Activated CD4-positive, CD25-positive, alpha-beta regulatory T cell (primary cell): ENCODE results near the gene CREB5.

Experiments
- DNase-seq, 4 experiments: peaks; one replicate each; lab custom pipeline; 2025; lab: John Stamatoyannopoulos, UW

Gene CREB5

DNA sequence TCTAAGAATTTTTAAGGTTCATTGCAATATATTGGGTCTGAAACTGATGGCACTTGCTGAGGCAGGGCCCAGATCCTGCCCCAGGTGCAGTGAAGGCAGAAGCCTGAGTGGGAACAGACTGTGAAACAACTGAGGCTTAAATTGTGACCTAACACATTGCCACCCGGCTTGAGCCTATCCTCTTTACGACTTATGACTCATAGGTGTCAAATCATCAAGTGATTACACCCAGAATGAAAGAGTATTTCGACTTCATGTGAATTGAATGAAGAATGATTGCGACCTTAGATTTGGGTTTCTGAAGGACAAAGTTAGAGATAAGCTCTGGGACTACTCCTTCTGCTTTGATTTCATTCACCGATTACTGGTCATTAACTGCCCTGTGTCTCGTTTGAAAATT, 200.9 kb downstream of the CREB5 start:
- no peak for DNase-seq

DNA sequence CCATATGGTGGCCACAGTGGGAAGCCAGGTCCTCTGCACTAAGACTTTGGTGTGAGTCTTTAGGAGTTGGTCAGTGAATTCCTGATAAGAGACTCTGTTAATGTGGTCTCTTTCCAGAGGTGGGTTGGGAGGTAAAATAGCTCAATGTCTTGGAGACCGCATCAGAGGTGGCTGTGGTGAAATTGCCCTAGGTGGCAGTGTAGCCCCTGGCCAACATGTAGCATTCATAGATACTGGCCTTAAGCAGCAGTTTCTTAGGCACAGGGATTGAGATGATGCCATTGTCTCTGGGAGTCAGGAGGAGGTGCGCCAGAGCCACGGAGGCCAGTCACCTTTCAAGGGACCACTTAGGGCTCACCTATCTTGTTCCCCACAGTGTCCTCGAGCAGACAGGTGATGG, 202.8 kb downstream of the CREB5 start:
- no peak for DNase-seq

DNA sequence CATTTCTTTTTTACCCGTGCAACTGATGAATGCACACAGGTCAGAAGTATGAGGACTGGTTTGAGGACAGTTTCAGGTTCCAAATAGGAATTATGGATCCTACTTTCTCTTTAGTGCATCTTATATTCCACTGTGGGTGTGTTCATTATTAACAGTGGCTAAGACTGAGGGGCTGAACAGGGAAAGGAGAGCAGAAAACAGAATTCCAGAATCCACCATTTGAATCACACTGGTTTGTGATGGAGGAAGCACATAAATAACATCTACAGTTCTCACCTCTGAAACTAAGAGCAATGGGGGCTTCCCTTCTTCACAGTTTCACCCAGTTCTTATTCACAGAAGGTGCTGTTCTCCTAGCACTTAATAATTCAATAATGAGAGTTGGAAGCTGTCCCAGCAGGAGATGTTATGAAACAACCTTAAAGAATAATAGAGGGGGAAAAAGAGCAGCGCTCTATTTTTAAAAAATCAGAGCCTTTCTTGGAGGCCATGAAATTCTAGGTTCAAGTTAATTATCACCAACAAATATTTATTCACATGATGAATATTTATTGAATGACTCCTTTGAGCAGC, 205.1 kb downstream of the CREB5 start:
- DNase-seq: no peak

DNA sequence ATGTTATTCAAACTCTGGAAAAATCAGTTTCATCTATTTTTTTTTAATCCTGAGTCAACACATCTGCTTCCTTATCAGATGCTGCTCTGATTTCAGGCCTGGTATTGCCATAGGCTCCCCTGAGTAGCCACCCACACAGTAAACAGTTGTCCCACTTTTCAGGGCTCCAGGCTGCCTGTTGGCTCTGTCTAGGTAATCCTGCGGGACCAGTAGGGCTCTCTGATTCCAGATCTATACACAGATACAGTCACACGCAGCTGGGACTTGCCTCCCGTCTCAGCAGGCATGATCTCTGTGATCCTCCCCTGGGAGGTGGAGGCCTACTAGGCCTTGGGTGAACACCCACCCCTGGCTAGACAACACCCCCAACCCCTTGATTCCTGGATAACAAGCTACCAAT, 206.1 kb downstream of the CREB5 start:
- no peak for DNase-seq

DNA sequence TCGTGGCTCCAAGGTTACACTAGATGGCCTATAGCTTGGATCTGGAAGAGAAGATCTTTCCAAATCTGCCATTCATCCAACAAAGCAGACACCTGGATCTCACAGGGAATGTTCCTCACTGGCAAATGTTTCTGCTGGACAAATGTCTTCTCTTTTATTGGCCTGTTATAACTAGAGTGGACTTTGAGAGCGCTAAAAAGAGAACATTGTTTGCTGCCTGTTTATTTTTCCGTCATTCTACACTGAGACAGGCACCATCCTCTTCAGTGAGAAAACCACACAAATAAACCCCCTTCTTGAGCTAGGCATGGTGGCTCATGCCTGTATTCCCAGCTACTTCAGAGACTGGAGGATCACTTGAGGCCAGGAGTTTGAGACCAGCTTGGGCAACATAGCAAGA, 206.9 kb downstream of the CREB5 start:
- DNase-seq: no peak

DNA sequence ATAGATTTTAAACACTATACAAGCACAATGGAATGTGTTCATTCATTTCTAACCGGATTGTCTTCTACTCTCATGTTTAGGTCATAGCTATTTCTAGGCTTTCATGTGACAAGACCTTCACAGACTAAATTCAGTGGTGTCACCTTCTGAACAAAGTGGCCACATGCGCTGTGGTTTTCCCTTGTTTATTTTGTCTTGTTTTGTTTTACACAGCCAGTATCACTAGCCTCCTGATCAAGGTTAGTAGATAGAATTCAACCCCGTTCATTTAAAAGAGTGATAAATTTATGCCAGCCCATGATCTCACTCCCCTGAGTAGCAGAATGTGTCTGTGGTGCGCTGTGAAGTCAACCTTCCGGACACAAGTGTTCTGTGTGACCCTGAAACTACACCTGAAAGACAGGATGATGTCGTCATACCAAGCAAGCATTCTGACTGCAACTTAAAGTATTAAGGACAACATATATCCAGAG, 209.1 kb downstream of the CREB5 start:
- no peak for DNase-seq

DNA sequence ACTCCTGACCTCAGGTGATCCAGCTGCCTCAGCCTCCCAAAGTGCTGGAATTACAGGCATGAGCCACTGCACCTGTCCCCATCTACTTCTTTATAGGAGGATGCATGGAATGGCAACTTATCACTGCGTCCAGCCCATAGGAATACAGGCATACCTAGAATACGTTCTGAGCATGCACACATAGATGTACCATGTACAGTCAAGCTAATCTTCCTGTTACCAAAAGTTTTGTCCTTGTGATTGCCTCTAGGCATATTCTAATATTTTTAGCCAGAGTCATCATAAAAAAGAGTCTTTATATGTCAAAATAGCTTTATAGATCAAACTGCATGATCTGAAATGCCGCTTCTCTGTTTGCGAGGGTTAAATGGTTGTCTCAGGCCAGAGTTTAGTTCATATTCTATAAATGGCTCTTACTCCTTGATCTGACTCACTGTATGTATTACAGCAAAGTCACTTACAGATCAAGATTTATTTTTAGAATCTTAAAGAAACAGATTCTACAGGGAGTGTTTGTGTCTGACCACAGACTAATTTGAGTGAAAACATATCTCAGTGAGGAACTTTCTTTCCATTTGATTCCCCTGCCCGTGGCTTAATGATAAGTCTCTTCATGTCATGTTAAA, 210.9 kb downstream of the CREB5 start:
- DNase-seq: no peak

DNA sequence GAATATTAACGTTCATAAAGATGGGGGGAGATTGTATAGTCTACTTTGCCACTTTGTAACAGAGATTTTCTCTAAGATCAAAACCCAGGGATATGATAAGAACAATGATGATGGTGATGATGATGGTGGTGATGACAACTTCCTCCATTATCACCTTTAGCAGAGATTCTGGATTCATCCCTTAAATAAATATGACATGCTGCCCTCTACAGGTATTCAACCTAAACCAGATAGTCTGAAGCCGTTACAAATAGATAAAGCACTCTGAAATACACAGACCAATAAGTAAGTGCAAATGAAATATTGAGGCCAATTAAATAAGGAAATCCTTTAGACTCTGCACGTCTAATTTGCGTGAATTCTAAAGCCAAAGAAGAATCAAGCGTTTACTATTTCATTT, 211.5 kb downstream of the CREB5 start:
- no peak for DNase-seq

DNA sequence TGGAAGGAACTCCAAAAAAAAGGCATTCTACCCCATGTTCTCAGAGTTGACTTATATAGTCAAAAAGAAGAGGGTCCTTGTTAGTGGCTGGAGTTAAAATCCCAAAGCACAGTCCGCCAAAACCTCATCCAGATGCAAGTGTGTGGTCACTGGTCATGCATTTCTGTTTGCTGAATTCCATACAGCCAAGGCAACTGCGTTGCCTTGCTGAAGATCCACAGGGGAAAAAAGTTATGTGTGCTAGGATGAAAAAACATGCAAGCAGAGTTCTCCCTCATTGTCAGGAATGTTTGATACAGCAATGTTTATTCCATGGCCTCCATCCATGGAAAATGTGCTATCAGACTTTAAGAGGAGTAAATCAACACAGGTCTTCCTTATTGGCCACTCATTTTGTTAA, 213.1 kb downstream of the CREB5 start:
- no peak for DNase-seq

DNA sequence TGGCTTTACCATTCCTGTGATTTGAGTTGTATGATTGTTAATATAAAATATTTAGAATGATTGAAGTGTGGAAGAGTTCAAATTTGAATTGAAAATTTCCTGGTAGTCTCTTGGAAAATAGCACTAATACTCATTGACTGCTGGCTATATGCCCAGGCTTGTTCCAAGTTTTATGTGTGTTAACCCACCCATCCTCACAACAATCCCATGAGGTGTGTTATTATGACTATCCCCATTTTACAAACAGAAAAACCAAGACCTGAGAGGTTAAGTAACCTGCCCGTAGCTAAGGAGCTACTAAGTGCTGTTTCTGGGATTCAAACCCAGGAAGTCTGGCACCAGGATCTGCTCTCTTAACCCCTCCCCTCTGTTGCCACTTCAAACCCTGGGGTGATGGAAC, 213.9 kb downstream of the CREB5 start:
- DNase-seq: no peak

DNA sequence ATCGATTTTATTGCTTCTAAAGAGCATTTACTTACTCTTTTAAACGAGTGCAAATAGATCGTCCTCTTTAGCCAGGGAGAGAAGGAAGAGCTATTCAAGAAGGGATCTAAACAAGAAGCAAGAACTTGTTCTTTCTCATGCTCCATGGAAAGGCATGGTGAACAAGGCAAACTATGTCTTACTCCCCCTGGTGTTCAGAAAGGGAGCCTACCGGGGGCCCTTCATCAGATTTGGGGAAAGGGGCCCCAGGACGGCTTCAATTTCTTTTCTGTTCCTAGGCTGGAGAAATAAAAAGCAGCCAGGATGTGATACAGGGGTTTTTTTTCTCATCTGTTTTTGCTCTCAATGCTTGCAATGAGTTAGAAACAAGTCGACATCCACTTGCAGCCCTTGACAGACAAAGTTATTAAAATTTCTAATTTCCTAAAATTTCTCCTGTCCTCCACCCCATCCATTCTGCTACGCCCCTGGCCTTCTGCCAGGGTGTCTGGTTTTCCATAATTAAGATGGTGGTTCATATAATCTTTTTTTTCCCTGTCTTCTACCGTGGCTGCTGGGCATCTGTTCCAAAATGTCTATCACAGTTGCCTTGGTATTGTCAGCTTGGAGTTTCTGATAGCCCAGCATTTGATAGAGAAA, 214.4 kb downstream of the CREB5 start:
- peak in 1 of 4 experiments; percentile 11 for DNase-seq

DNA sequence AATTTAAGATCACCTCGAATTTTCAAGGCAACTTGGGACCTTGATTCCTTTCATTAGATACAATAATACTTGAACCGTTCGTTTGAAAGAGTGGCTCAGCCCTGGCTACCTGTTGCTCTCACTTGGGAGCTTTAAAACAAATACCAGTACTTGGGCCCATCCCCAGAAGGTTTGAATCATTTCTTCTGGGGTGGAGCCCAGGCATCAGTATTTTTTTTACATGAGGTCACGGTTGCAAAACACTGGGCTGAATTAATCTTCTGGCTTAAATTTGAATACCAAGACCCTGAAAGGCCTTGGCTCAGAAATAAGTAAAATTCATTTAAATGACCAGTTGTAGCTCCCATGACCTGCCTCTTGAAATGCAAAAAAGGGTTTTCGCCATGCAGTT, 214.9 kb downstream of the CREB5 start:
- DNase-seq: no peak

DNA sequence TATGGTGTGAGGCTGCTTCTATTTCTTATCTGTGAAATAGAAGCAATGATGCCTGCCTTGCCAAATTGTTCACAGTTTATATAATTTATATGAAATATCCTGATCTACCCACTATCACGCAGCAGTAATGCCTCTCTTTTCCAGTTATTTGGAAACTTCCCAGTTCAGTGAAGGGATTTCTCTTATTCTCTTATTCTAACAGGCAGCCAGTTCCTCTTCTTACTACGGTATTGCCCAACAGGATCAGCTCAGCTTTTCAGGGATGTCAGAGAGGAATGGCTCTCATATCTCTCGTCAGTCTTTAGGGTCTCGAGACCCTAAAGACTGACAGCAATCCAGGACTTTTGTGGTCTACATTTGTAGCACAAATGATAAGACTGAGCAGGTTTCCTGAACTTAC, 215.6 kb downstream of the CREB5 start:
- DNase-seq: no peak

DNA sequence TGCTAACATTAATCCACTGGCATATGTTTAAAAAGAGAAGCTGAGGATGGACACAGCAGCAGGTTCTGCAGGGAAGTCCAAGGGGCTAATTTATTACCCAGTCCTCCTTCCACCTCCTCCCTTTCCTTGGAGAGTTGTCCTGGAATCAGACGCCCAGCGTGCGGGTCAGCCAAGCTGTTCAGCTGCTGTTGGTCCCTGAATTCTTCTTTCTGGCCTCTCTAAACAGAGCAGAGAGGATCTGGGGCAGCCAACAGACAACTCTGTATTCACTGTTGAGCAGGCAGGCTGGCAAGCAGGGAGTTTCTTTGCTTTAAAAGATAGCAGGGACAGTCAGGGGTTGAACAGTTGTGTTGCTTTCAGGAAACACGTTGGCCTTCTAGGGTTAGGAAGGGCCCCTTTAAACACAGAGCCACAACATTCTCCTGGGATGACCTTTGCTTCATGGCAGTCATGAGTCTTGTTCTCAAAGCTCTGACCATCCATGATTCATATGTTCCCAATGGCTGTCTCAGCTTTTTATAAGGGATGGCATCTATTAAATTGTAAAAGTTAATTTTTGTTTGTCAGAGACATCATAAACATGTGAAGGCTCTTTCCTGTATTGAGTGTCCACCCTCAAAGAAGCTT, 217.0 kb downstream of the CREB5 start:
- no peak for DNase-seq

DNA sequence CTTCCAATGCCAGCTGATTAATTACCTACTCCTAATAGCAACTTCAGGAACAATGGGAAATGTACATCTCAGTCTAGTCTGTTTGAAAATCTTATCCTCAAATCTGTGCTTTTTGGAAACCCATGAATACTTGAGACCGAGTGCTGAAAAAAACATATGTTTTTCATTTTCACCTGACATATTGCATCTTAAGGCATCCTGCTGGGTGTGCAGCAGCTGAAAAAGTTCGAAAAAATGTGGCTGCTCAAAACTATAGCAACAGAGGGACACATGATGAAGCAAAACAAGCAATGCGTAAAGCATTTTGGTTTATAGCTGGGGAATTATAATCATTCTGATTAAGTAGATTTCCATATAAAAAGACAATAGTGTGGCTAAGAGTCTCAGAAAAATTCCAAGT, 218.0 kb downstream of the CREB5 start:
- no peak for DNase-seq

DNA sequence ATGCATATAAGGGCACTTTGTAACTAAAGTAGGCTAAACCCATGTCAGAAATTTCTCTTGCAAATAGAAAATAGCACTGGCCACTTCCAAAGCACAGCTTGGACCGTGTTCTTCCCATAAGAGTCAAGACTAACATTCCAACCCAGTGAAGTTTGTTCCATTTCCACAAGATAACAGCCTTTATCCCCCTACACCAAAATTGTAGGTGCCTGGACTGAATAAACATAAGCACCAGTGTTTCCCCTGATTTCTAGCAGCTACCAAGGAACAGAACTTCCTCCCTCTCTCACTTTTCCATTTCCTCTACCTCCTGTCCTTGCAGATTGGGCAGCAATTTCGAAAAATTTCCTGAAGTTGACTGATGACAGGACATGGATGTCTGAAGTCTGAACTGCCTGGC, 219.7 kb downstream of the CREB5 start:
- no peak for DNase-seq

DNA sequence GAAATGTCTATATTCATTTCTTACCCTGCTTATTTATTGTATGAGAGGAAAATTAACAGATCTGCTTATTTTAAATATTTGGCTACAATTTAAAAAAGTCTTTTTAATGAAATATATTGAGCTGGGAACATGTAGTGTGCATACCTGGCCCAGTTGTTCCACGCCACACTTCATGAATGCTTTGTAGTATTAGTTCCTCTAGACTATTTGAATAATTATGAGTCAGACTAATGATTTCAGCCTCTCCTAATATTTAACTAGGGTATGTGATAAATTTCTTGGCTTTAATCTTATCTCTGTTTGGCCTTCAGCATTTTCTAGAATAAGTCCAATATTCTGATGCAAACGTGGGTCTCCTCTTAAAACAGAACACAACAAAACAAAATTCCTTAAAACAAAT, 226.6 kb downstream of the CREB5 start:
- DNase-seq: no peak

DNA sequence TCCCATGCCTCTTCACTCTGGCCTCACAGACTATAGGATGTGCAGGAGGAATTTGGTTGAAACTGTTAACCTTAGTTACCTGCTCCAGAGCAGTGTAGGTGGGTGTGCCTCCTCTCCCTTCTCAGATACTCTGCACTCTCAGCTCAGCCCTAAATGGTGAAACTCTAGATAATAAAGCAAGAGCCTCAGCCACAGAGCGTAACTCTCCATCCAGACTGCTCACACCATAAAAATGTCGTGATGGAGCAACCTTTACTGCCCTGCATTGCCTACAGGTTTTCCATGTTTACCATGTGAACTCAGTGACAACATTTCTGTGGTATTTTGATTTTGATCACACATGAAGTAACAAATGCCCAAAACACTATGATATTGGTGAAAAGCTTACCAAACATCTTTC, 227.7 kb downstream of the CREB5 start:
- no peak for DNase-seq

DNA sequence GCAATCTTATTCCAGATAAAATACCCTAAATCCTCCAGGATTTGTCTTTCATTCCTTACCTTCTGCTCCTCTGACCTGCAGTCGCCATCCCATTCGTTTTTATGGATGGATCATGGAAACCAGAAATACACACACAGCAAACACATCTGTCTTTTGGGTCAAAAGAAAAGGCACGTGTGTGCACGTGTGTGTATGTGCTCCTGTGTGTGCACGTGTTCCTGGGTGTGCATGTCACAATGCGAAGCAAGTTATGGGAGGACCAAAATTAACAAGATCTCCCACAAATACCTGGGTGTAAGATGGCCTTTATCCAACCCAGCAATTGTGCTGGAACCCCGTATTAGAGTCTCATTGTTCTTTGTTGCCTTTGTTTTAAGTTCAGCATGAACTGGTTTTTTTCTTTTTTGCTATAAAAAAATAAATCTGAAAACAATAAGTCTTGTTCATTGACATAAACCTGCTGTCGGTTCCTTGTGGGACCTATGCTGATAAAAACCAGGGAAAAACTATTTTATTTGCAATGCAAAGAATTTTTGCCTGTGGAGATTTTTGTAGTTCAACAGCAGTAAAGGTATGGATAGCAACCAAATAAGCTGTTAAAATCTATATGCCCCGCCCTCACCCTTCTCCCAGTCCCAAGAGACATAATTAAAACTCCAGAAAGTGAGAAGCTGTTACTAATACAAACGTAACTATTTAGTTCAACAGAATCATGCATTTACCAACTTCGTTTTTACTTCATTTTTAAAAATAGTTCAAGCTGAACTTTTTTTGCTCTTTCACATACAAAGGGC, 229.6 kb downstream of the CREB5 start:
- DNase-seq: no peak

DNA sequence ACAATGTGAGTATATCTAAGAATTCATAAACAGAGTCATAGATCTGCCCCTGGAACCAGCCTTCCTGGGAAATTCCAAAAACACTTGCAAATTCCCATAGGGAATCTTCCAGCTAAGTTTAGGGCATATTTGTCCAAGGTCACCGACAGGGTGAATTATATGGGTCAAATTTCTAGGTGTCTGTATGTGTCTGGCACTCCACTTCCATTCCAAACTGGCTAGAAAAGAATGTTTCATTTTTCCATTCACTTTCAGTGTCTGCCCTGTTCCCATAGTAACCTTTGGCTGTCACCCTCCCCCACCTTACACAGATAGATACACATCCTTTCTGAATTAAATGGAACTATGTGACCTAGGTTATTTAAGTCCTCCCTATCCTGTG, 230.9 kb downstream of the CREB5 start:
- DNase-seq: no peak

DNA sequence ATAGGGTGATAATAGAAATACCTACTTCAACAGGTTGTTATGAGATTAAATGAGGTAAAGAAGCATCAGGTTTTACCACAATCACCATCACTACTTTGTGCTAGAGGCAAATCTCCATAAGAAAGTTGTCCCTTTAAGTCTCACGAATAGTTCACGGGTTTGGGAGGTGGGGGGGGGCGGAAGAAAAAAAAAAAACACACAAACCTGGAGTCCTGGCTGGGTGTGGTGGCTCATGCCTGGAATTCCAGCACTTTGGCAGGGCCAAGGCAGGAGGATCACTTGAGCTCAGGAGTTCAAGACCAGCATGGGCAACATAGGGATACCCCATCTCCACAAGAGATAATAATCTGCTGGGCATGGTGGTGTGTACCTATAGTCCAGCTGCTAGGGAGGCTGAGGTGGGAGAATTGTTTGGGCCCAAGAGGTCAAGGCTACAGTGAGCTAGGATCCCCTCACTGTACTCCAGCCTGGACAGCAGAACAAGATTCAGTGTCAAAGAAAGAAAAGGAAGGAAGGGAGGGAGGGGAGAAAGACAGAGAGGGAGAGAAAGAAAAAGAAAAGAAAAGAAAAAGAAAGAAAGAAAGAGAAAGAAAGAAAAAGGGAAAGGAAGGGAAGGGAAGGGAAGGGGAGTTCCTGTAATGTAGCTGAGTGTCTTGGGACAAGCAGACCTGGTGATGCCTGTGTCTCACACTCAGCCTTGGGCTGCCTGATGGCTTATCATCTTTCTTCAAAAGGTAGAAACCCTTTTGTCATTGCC, 231.4 kb downstream of the CREB5 start:
- DNase-seq: no peak

DNA sequence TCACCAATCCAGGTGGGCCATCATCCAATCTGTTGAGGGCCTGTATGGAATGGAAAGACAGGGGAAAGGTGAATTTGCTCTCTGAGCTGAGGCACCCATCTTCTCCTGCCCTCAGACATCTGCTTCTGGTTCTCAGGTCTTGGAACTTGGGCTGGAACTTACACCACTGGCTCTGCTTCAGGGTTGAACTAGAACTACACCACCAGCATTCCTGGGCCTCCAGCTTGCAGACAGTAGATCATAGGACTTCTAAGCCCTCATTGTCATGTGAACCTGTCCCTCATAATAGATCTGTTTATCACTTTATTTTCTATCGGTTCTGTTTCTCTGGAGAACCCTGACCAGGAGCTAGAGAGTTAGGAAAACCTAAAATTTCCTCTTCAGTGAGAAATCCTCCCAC, 233.5 kb downstream of the CREB5 start:
- DNase-seq: no peak
